ENCODE data around the gene SMIM28. TPM values are rescaled to one million over a fixed set of nuclear protein-coding genes. Genes with fewer than 3 reads are reported as not detected.
"Not testable (repeated sequence)": the region's sequence is repeated elsewhere in the genome, so short reads cannot be mapped to it uniquely, and the experiment has no call there.

The SMIM28 gene
- total RNA-seq, 2 experiments from 2014 or later = not detected

DNA sequence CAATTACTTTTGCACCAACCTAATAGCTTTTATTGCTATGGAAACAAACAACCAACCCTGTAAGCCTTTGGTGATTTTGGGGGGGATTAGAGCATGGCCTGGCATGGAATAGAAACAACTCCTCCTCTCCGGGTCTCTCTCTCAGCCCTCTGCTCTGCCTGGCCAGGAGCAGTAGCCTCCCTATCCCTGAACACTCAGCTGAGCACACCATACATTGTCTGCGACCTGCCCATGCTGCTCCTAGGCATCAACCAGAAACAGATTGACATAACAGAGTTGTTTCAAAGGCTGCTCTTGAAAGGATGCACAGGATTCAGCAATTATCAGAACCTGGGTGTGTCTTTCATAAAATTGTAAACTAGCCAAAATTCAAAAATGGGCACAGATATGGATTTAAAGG is 29.8 kb upstream of the SMIM28 start:
- intact Hi-C loops (cut with micrococcal nuclease; ENCODE audit: unreplicated experiment) = no loop called here
- POLR2A ChIA-PET = no interaction called here
- Histone ChIP-seq H3K27ac (ENCODE audit: low read depth, low read length, poor library complexity, severe bottlenecking) (no peak overlapping the region), H3K4me3 (ENCODE audit: low read depth, low read length, poor library complexity, severe bottlenecking) (no peak overlapping the region), H3K36me3 (ENCODE audit: insufficient read depth, low read length) (no peaks in the 10 kb centered on the region), H3K9me2 (ENCODE audit: insufficient read depth, low read length) (no peaks in the 10 kb centered on the region), H2AFZ (ENCODE audit: low read length) (no peak overlapping the region), H3K79me2 (ENCODE audit: insufficient read depth, low read depth, low read length) (no peaks in the 10 kb centered on the region), H3K4me1 (ENCODE audit: insufficient read depth, low read length, poor library complexity, severe bottlenecking) (no peaks in the 10 kb centered on the region), H4K20me1 (ENCODE audit: insufficient read depth, low read length) (no peaks in the 10 kb centered on the region), H3K9me3 (ENCODE audit: low read length) (no peaks in the 10 kb centered on the region), H3K4me2 (ENCODE audit: low read length) (no peak overlapping the region)
- TF ChIP-seq EZH2phosphoT487 (IDR thresholded peaks at IDR 0.05; ENCODE audit: borderline replicate concordance, low read depth, low read length) = no peak
- TF ChIP-seq, protein P1, sequence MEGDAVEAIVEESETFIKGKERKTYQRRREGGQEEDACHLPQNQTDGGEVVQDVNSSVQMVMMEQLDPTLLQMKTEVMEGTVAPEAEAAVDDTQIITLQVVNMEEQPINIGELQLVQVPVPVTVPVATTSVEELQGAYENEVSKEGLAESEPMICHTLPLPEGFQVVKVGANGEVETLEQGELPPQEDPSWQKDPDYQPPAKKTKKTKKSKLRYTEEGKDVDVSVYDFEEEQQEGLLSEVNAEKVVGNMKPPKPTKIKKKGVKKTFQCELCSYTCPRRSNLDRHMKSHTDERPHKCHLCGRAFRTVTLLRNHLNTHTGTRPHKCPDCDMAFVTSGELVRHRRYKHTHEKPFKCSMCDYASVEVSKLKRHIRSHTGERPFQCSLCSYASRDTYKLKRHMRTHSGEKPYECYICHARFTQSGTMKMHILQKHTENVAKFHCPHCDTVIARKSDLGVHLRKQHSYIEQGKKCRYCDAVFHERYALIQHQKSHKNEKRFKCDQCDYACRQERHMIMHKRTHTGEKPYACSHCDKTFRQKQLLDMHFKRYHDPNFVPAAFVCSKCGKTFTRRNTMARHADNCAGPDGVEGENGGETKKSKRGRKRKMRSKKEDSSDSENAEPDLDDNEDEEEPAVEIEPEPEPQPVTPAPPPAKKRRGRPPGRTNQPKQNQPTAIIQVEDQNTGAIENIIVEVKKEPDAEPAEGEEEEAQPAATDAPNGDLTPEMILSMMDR (conservative IDR thresholded peaks at IDR 0.05; ENCODE audit: low read length) = no peak
- CTCF ChIA-PET (ENCODE audit: unreplicated experiment) = no interaction called here
- no peak for DNase-seq (ENCODE audit: low spot score)
- no TSS peak for BruUV-seq (replicated peaks)

DNA sequence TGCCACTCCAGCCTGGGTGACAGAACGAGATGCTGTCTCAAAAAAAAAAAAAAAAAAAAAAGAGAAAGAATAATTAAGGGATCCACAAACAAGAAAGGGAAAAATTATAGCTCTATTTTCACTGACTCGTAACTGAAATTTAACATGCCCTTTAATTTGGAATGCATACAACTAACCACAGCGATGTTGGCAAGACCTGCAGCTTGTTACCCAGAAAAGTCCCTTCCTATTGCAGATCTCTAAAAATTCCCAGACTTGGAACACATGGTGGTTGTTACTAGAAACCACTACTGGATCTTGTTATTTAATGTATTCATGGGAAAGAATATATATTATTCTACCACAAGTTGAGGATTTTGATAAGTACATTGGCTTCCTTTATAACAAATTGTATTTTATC is 27.8 kb upstream of the SMIM28 start:
- no peaks in the 10 kb centered on the region for H4K20me1 ChIP-seq (ENCODE audit: insufficient read depth, low read length)
- no peaks in the 10 kb centered on the region for H3K4me1 ChIP-seq (ENCODE audit: insufficient read depth, low read length, poor library complexity, severe bottlenecking)
- H3K4me2 ChIP-seq (ENCODE audit: low read length) = no peak overlapping the region
- no peaks in the 10 kb centered on the region for H3K9me3 ChIP-seq (ENCODE audit: low read length)
- H3K27ac ChIP-seq (ENCODE audit: low read depth, low read length, poor library complexity, severe bottlenecking) = no peak overlapping the region
- DNase-seq (ENCODE audit: low spot score) = no peak
- no peaks in the 10 kb centered on the region for H3K9me2 ChIP-seq (ENCODE audit: insufficient read depth, low read length)
- intact Hi-C loops (cut with micrococcal nuclease; ENCODE audit: unreplicated experiment) = no loop called here
- H3K79me2 ChIP-seq (ENCODE audit: insufficient read depth, low read depth, low read length) = no peaks in the 10 kb centered on the region
- TF ChIP-seq, protein P1 (conservative IDR thresholded peaks at IDR 0.05; ENCODE audit: low read length) = no peak
- TF ChIP-seq EZH2phosphoT487 (IDR thresholded peaks at IDR 0.05; ENCODE audit: borderline replicate concordance, low read depth, low read length) = no peak
- no peak overlapping the region for H2AFZ ChIP-seq (ENCODE audit: low read length)
- H3K36me3 ChIP-seq (ENCODE audit: insufficient read depth, low read length) = no peaks in the 10 kb centered on the region
- ChIA-PET POLR2A (interaction anchor here (0.6 to 0.7 kb wide), 2 partner anchors 196 to 1521 kb away, joined by 3 read pairs; no protein-coding TSS in a partner anchor), CTCF (ENCODE audit: unreplicated experiment) (no interaction called here)
- no peak overlapping the region for H3K4me3 ChIP-seq (ENCODE audit: low read depth, low read length, poor library complexity, severe bottlenecking)
- BruUV-seq (replicated peaks) = no TSS peak

DNA sequence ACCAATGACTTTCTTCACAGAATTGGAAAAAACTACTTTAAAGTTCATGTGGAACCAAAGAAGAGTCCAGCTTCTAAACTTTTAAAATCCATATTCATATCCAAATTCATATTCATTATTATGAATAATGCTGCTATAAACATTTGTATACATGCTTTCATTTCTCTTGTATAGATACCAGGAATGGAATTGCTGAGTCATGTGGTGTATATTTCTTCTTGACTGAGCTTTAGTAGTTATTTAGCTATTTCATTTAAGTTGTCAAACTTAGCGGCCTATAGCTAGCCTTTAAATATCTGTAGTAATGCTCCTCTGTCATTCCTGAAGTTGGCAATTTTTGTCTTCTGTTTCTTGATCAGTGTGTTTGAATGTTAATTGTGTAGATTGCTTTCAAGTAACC is 19.8 kb upstream of the SMIM28 start:
- Histone ChIP-seq H2AFZ (ENCODE audit: low read length) (no peak overlapping the region), H3K36me3 (ENCODE audit: insufficient read depth, low read length) (no peaks in the 10 kb centered on the region), H3K79me2 (ENCODE audit: insufficient read depth, low read depth, low read length) (no peaks in the 10 kb centered on the region), H4K20me1 (ENCODE audit: insufficient read depth, low read length) (no peaks in the 10 kb centered on the region), H3K4me3 (ENCODE audit: low read depth, low read length, poor library complexity, severe bottlenecking) (no peak overlapping the region), H3K4me1 (ENCODE audit: insufficient read depth, low read length, poor library complexity, severe bottlenecking) (no peaks in the 10 kb centered on the region), H3K27ac (ENCODE audit: low read depth, low read length, poor library complexity, severe bottlenecking) (no peak overlapping the region), H3K4me2 (ENCODE audit: low read length) (no peak overlapping the region), H3K9me2 (ENCODE audit: insufficient read depth, low read length) (no peaks in the 10 kb centered on the region), H3K9me3 (ENCODE audit: low read length) (no peaks in the 10 kb centered on the region)
- BruUV-seq (replicated peaks) = no TSS peak
- intact Hi-C loops (cut with micrococcal nuclease; ENCODE audit: unreplicated experiment) = no loop called here
- no peak for DNase-seq (ENCODE audit: low spot score)
- CTCF ChIA-PET (ENCODE audit: unreplicated experiment) = no interaction called here
- no peak for TF ChIP-seq EZH2phosphoT487 (IDR thresholded peaks at IDR 0.05; ENCODE audit: borderline replicate concordance, low read depth, low read length)
- TF ChIP-seq, protein P1 (conservative IDR thresholded peaks at IDR 0.05; ENCODE audit: low read length) = no peak
- POLR2A ChIA-PET = interaction anchor here (0.6 to 0.7 kb wide), 2 partner anchors 37 to 118 kb away, joined by 3 read pairs; no protein-coding TSS in a partner anchor

DNA sequence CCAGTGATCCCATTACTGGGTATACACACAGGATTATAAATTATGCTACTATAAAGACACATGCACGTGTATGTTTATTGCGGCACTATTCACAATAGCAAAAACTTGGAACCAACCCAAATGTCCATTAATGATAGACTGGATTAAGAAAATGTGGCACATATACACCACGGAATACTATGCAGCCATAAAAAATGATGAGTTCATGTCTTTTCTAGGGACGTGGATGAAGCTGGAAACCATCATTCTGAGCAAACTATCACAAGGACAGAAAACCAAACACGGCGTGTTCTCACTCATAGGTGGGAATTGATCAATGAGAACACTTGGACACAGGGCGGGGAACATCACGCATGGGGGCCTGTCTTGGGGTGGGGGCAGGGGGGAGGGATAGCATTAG is 9.0 kb upstream of the SMIM28 start:
- POLR2A ChIA-PET; H3K79me2 ChIP-seq (ENCODE audit: insufficient read depth, low read depth, low read length); H3K4me3 ChIP-seq (ENCODE audit: low read depth, low read length, poor library complexity, severe bottlenecking): not testable (repeated sequence)

More for the DNA sequence above, 9.0 kb upstream of the SMIM28 start:
- CTCF ChIA-PET (ENCODE audit: unreplicated experiment); H3K36me3 ChIP-seq (ENCODE audit: insufficient read depth, low read length); H3K9me2 ChIP-seq (ENCODE audit: insufficient read depth, low read length); H3K4me1 ChIP-seq (ENCODE audit: insufficient read depth, low read length, poor library complexity, severe bottlenecking); H2AFZ ChIP-seq (ENCODE audit: low read length); BruUV-seq (replicated peaks); H3K27ac ChIP-seq (ENCODE audit: low read depth, low read length, poor library complexity, severe bottlenecking); intact Hi-C loops (cut with micrococcal nuclease; ENCODE audit: unreplicated experiment); H3K4me2 ChIP-seq (ENCODE audit: low read length); H4K20me1 ChIP-seq (ENCODE audit: insufficient read depth, low read length); H3K9me3 ChIP-seq (ENCODE audit: low read length); DNase-seq (ENCODE audit: low spot score): not testable (repeated sequence)

Measured in OCI-LY7 (cell line).